ENCODE results near the gene CYP3A5. TPM values are rescaled to one million over a fixed set of nuclear protein-coding genes. Genes with fewer than 3 reads are reported as not detected.

The CYP3A5 gene
- total and polyA plus RNA-seq, 2 of the 13 experiments (the other 11 are each of a cell fraction or from before 2014, with no cell fraction given), result 5.7 to 9.3 TPM

- TF ChIP-seq PRDM4 (CRISPR knock-in tag; IDR thresholded peaks at IDR 0.05; ENCODE audit: borderline replicate concordance), result no peak
- TF ChIP-seq CEBPZ (IDR thresholded peaks at IDR 0.05; ENCODE audit: low read length), result no peak
- no peak for TF ChIP-seq IRF1 (CRISPR knock-in tag; IDR thresholded peaks at IDR 0.05; ENCODE audit: low read depth)
- no peak for TF ChIP-seq ZNF597 (CRISPR knock-in tag; IDR thresholded peaks at IDR 0.05)
- TF ChIP-seq ZBTB4 (CRISPR knock-in tag; IDR thresholded peaks at IDR 0.05; ENCODE audit: borderline replicate concordance), result no peak
- TF ChIP-seq ZNF572 (CRISPR knock-in tag; IDR thresholded peaks at IDR 0.05), result no peak
- TF ChIP-seq ATF4 (CRISPR knock-in tag; IDR thresholded peaks at IDR 0.05), result peak in 1 of 2 experiments; percentile 48; a peak in 1 of 4 replicates
- no peak for TF ChIP-seq HNRNPUL1 (IDR thresholded peaks at IDR 0.05; ENCODE audit: low read depth, low read length)
- TF ChIP-seq SAP130 (CRISPR knock-in tag; IDR thresholded peaks at IDR 0.05; ENCODE audit: low read depth), result peak; percentile 76
- TF ChIP-seq MLX (CRISPR knock-in tag; IDR thresholded peaks at IDR 0.05), result no peak
- TF ChIP-seq SNAPC2 (CRISPR knock-in tag; IDR thresholded peaks at IDR 0.05), result 0 out of 2 replicates have a peak, but pooled peaks have one; percentile 42
- TF ChIP-seq RARG (CRISPR knock-in tag; IDR thresholded peaks at IDR 0.05; ENCODE audit: low read depth), result no peak
- TF ChIP-seq NFIC (IDR thresholded peaks at IDR 0.05; ENCODE audit: low read length), result peak; percentile 91
- TF ChIP-seq ZNF225 (CRISPR knock-in tag; IDR thresholded peaks at IDR 0.05), result no peak
Measured at GRCh38 chr7:99694201-99694911, 14.6 kb upstream of the CYP3A5 start (continued).

Data from HepG2 (cell line).